NCI-H1417 (cell line): ENCODE data around the gene BPIFB6.

Experiments
- DNase-seq, 3 experiments: peaks; one replicate each; lab custom pipeline; 2025; lab: John Stamatoyannopoulos, UW

BPIFB6 gene

GRCh38 chr20:33091693-33092092, 60.2 kb downstream of the BPIFB6 start:
- no peak for DNase-seq

GRCh38 chr20:33092361-33092760, 60.9 kb downstream of the BPIFB6 start:
- no peak for DNase-seq

- DNase-seq: no peak
Observed at GRCh38 chr20:33093074-33093473, 61.6 kb downstream of the BPIFB6 start.

- no peak for DNase-seq
Observed at GRCh38 chr20:33093582-33093981, 62.1 kb downstream of the BPIFB6 start.
